GM06990 (cell line): Measurements from ENCODE around the gene SOBP.

ENCODE experiments used
- DNase-seq: peaks from one replicate; pipeline ENCODE4 v3.0.0-alpha.2; 2011; ENCODE audit not compliant: insufficient read length; ENCODE audit errors: extremely low read depth
- H3K27me3 ChIP-seq: replicated peaks from 2 replicates; pipeline ENCODE4 v1.6.0; 2011; ENCODE audit warnings: low read length; ENCODE audit not compliant: control insufficient read depth, insufficient read depth
- H3K36me3 ChIP-seq: 2 replicates; pipeline ENCODE4 v1.5.1; 2011; ENCODE audit warnings: low read length; ENCODE audit not compliant: control insufficient read depth, insufficient read depth
- H3K4me3 ChIP-seq: replicated peaks from 2 replicates; pipeline ENCODE4 v1.5.1; 2011; ENCODE audit warnings: low read depth, mild to moderate bottlenecking, control low read depth, low read length
- TF ChIP-seq, protein P1 (sequence below): IDR thresholded peaks from 2 replicates; pipeline ENCODE4 v1.5.1; 2011; ENCODE audit warnings: low read length, control low read depth, mild to moderate bottlenecking, inconsistent platforms; ENCODE audit not compliant: insufficient read depth, poor library complexity, severe bottlenecking

SOBP gene

DNA sequence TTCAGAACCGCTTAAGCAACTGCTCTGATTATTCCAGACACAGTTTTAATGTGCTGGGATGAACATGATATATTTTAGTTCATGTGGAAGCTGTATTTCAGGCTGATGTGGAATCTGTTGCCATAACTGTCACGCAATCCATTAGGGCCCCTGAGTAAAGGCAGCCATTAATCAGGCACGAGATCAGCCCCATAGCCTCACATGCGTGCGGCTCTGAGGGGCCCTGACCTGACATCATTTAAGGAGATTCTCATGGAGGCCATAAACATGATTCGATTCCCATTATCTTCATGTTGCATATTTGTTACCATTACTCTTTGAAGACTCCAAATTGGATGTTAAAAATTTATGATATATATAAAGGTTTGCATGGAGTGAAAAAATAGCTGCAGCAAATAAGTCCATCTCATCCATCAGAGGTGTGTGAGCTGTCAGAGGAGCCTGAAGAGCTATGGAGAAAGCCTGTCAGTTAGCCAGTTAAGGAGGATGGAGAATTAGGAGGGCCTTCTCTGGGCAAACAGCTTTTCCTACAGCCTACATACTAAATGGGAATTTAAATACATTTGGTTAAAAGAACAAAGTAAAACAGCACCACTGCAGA is 89.6 kb downstream of the SOBP start:
- Histone ChIP-seq H3K27me3 (peaks cover 2% of the 10 kb centered on the region), H3K4me3 (no peak overlapping the region), H3K36me3 (no peaks in the 10 kb centered on the region)
- TF ChIP-seq, protein P1, sequence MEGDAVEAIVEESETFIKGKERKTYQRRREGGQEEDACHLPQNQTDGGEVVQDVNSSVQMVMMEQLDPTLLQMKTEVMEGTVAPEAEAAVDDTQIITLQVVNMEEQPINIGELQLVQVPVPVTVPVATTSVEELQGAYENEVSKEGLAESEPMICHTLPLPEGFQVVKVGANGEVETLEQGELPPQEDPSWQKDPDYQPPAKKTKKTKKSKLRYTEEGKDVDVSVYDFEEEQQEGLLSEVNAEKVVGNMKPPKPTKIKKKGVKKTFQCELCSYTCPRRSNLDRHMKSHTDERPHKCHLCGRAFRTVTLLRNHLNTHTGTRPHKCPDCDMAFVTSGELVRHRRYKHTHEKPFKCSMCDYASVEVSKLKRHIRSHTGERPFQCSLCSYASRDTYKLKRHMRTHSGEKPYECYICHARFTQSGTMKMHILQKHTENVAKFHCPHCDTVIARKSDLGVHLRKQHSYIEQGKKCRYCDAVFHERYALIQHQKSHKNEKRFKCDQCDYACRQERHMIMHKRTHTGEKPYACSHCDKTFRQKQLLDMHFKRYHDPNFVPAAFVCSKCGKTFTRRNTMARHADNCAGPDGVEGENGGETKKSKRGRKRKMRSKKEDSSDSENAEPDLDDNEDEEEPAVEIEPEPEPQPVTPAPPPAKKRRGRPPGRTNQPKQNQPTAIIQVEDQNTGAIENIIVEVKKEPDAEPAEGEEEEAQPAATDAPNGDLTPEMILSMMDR: no peak
- DNase-seq: no peak

- H3K4me3 ChIP-seq: no peak overlapping the region
- TF ChIP-seq, protein P1: no peak
- no peak for DNase-seq
- H3K36me3 ChIP-seq: no peaks in the 10 kb centered on the region
- 0 out of 2 replicates have a peak, but pooled peaks cover 1% of the 10 kb centered on the region for H3K27me3 ChIP-seq
Measured at GRCh38 chr6:107582086-107582485, 92.2 kb downstream of the SOBP start.

DNA sequence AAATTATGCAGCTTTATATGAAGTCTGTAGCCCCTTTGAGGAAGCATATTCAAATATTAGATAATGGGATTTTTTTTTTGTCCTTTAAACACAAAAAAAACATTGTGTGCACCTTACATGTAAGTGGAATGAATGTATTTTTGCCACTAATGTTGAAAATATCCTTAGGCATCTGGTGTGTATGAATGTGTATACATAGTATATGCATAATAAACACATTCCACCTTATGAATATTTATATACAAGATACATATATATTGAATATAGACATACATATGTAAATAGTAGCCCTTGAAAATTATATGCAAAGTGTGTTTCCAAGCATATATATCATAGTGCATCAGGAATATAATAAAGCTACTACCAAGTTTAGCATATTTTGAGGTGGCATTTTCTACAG is 94.8 kb downstream of the SOBP start:
- H3K4me3 ChIP-seq: no peak overlapping the region
- TF ChIP-seq, protein P1: no peak
- no peak for DNase-seq

DNA sequence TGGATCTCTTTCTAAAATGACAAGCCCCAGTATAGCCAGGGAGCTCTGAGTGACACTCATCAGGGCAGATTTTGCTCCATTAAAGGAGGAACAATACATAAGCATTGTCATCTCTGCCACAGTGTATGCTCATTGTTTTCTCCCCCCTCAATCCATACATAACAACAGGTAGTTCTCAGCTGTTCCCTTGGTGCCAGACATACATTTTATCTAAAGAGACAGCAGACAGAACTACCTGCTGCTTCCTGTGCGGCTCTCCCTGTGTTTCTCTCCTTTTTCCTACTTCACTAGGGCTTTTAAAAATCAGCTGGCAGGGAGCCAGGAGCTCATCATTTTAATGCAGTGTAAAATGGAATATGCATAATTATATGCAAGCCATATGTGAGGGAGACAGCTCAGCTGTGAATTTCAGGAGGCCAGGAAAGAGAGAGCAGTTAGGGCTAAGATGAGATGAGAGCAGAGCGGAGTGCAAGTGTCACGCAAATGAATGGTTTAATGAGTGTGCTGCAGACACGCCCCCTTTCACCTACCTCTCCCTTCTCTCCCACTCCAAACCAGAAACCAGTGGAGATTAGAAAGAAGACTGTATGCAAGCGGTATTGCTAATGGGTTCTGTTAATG is 96.0 kb downstream of the SOBP start:
- no peak for DNase-seq
- H3K4me3 ChIP-seq: no peak overlapping the region
- no peaks in the 10 kb centered on the region for H3K36me3 ChIP-seq
- H3K27me3 ChIP-seq: 0 out of 2 replicates have a peak, but pooled peaks cover 1% of the 10 kb centered on the region
- TF ChIP-seq, protein P1: no peak

More for the DNA sequence above, 94.8 kb downstream of the SOBP start:
- Histone ChIP-seq H3K36me3 (no peaks in the 10 kb centered on the region), H3K27me3 (0 out of 2 replicates have a peak, but pooled peaks cover 1% of the 10 kb centered on the region)

DNA sequence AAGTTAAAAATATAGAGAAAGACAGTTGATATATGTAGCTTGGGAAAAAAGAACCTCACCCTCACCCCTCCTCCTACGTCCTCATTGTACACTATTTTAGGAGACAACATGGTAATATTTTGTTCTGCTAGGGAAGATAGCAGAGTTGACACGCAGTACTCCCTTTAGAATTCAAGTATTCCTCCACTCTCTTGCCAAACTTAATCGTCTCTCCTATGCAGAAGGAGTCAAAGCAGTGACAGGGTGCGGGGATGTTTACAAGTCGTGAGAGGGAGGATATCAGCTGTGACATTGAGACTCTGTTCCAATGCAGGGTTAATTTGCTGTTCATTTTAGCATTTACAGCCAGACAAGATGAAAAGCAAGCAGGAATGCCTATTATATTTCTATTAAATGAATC is 97.5 kb downstream of the SOBP start:
- Histone ChIP-seq H3K4me3 (no peak overlapping the region), H3K36me3 (no peaks in the 10 kb centered on the region), H3K27me3 (0 out of 2 replicates have a peak, but pooled peaks cover 1% of the 10 kb centered on the region)
- TF ChIP-seq, protein P1: no peak
- DNase-seq: no peak
